Mesendoderm (in vitro differentiated cells): Measurements from ENCODE around the gene CNOT9.
"Not testable (repeated sequence)": the region's sequence is repeated elsewhere in the genome, so short reads cannot be mapped to it uniquely, and the experiment has no call there.

Experiments
- DNase-seq: peaks from one replicate; pipeline ENCODE4 v3.0.0; 2013
- H2AK5ac ChIP-seq: 2 replicates; pipeline ENCODE4 v1.6.1; 2013; ENCODE audit warnings: low read length, inconsistent platforms
- H2BK120ac ChIP-seq: 2 replicates; pipeline ENCODE4 v1.6.1; 2013; ENCODE audit warnings: low read depth, mild to moderate bottlenecking, low read length, moderate library complexity, mixed read lengths
- H2BK15ac ChIP-seq: replicated peaks from 2 replicates; pipeline ENCODE4 v1.6.1; 2013; ENCODE audit warnings: low read depth, mild to moderate bottlenecking, moderate library complexity
- H2BK5ac ChIP-seq: 2 replicates; pipeline ENCODE4 v1.6.1; 2013; ENCODE audit warnings: low read length, inconsistent platforms
- H3K18ac ChIP-seq: 2 replicates; pipeline ENCODE4 v1.6.1; 2013; ENCODE audit warnings: mild to moderate bottlenecking, low read length, mixed read lengths
- H3K23ac ChIP-seq: one replicate; pipeline ENCODE4 v1.6.1; 2013; ENCODE audit warnings: low read length
- H3K27ac ChIP-seq: 2 replicates; pipeline ENCODE4 v1.5.1; 2013; ENCODE audit warnings: low read depth, mild to moderate bottlenecking, inconsistent platforms, low read length, moderate library complexity
- H3K27me3 ChIP-seq: 2 replicates; pipeline ENCODE4 v1.6.1; 2013; ENCODE audit warnings: low read length, control low read depth, mild to moderate bottlenecking, inconsistent platforms; ENCODE audit not compliant: insufficient read depth, poor library complexity
- H3K36me3 ChIP-seq: 2 replicates; pipeline ENCODE4 v1.6.1; 2013; ENCODE audit warnings: low read length, inconsistent platforms; ENCODE audit not compliant: control insufficient read depth, insufficient read depth
- H3K4ac ChIP-seq: one replicate; pipeline ENCODE4 v1.6.1; 2013; ENCODE audit warnings: low read depth, mild to moderate bottlenecking, low read length, moderate library complexity
- H3K4me1 ChIP-seq: 2 replicates; pipeline ENCODE4 v1.6.1; 2013; ENCODE audit warnings: low read depth, low read length, inconsistent platforms; ENCODE audit not compliant: control insufficient read depth
- H3K4me2 ChIP-seq: 2 replicates; pipeline ENCODE4 v1.6.1; 2013; ENCODE audit warnings: low read length
- H3K4me3 ChIP-seq: 2 replicates; pipeline ENCODE4 v1.5.1; 2013; ENCODE audit warnings: mild to moderate bottlenecking, low read length
- H3K56ac ChIP-seq: one replicate; pipeline ENCODE4 v1.6.1; 2013; ENCODE audit warnings: low read length
- H3K79me1 ChIP-seq: 2 replicates; pipeline ENCODE4 v1.6.1; 2013; ENCODE audit warnings: low read length, inconsistent platforms
- H3K79me2 ChIP-seq: 2 replicates; pipeline ENCODE4 v1.6.1; 2013; ENCODE audit warnings: mild to moderate bottlenecking, low read length; ENCODE audit not compliant: control insufficient read depth, insufficient read depth
- H3K9ac ChIP-seq: 2 replicates; pipeline ENCODE4 v1.6.1; 2013; ENCODE audit warnings: low read length, inconsistent platforms
- H4K5ac ChIP-seq: one replicate; pipeline ENCODE4 v1.6.1; 2013; ENCODE audit warnings: low read length
- H4K8ac ChIP-seq: one replicate; pipeline ENCODE4 v1.6.1; 2013; ENCODE audit warnings: low read depth, mild to moderate bottlenecking, control low read depth, low read length, moderate library complexity
- WGBS: extraction: QIAGEN DNeasy Blood & Tissue Kit; methylation state at CpG from one replicate; pipeline ENCODE4 v1.1.7; 2013; ENCODE audit warnings: low lambda C conversion rate, missing lambda C conversion rate; ENCODE audit not compliant: insufficient coverage; ENCODE audit errors: extremely low coverage; 5-methylcytosine and 5-hydroxymethylcytosine counted together

The CNOT9 gene

DNA sequence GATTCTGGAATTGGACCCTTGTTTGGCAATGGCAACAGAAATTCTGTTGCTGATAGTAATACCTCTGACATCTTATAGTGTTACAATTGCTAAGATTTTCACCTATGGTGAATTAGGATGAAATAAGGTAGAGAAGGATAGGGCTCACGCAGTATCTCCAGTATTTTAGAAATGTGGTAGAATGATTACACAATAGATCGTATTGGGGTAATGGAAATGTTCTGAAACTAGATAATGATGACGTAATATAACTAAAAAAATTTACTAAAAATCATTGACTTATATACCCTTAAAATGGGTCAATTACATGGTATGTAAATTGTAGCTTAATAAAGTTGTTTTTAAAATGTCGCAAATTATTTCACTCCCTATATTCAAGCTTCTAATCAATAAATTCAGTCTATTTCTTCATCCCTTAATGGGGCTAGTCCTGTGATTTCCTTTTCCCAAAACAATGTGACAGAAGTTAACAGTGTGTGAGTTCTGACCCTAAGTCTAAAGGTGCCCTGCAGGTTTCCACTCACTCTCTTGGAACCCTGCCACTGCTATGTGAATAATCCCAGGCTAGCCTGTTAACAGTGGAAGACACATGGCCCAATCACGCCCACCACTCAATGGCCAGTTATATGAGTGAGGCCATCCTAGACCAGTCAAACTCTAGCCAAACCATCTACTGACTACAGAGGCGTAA is 31.7 kb upstream of the CNOT9 start:
- no peak overlapping the region for H3K4ac ChIP-seq
- no peak overlapping the region for H3K23ac ChIP-seq
- H2BK5ac ChIP-seq: no peak overlapping the region
- H3K18ac ChIP-seq: no peak overlapping the region
- no peak overlapping the region for H3K27ac ChIP-seq
- no peak overlapping the region for H4K8ac ChIP-seq
- H3K9ac ChIP-seq: no peak overlapping the region
- no peak overlapping the region for H4K5ac ChIP-seq
- no peak overlapping the region for H2BK120ac ChIP-seq
- no peaks in the 10 kb centered on the region for H3K79me1 ChIP-seq
- no peaks in the 10 kb centered on the region for H3K79me2 ChIP-seq
- no peak overlapping the region for H2AK5ac ChIP-seq
- H3K4me3 ChIP-seq: no peak overlapping the region
- no peak overlapping the region for H3K4me2 ChIP-seq
- no peak overlapping the region for H2BK15ac ChIP-seq
- H3K56ac ChIP-seq: no peak overlapping the region
- no CpG with 5 or more reads among the region's 6 CpGs for WGBS
- no peaks in the 10 kb centered on the region for H3K27me3 ChIP-seq
- H3K4me1 ChIP-seq: no peaks in the 10 kb centered on the region
- DNase-seq: no peak
- peaks cover 5% of the 10 kb centered on the region for H3K36me3 ChIP-seq

DNA sequence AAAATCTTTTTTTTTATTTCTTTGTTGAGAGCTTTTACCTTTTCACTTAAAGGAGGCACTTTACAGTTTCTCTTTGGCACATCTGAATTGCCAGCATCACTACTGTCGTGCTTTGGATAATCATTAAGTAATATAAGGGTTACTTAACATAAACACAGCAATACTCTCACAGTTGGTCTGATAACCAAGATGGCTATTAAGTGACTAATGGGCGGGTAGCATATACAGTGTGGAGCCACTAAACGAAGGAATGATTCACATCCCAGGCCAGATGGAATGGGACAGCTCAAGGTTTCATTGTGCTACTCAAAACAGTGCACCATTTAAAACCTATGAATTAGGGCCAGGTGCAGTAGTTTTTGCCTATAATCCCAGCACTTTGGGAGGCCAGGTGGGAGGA is 28.6 kb upstream of the CNOT9 start:
- no peak overlapping the region for H4K5ac ChIP-seq
- peaks cover 5% of the 10 kb centered on the region for H3K36me3 ChIP-seq

DNA sequence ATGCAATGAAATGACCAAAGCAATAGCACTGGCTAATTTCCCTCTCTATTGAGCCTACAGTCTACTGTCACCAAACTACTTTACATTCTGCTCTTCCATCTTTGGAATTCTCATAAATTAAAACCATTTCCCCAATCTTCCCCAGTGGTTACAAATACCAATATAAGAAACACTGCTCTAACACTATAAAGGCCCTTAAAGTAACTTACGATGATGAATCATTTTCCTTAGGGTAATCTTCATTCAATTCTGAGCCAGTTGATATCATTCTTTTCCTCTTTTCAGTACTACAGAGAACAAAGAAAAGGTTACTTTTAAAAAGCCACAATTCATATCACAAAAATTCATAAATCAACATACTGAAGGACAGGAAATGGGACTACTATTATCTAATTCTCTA is 22.6 kb upstream of the CNOT9 start:
- no peak overlapping the region for H3K18ac ChIP-seq
- H3K27ac ChIP-seq: no peak overlapping the region
- H4K8ac ChIP-seq: no peak overlapping the region
- H3K4me3 ChIP-seq: no peak overlapping the region
- no peaks in the 10 kb centered on the region for H3K79me2 ChIP-seq
- no peak overlapping the region for H3K23ac ChIP-seq
- H3K4me2 ChIP-seq: no peak overlapping the region
- H2AK5ac ChIP-seq: no peak overlapping the region
- H4K5ac ChIP-seq: no peak overlapping the region
- no peaks in the 10 kb centered on the region for H3K27me3 ChIP-seq
- H2BK5ac ChIP-seq: no peak overlapping the region
- H3K79me1 ChIP-seq: no peaks in the 10 kb centered on the region
- no peak overlapping the region for H2BK120ac ChIP-seq
- WGBS: no CpG with 5 or more reads among the region's 1 CpG
- H3K56ac ChIP-seq: no peak overlapping the region
- H3K4ac ChIP-seq: no peak overlapping the region
- no peak overlapping the region for H2BK15ac ChIP-seq
- H3K4me1 ChIP-seq: no peaks in the 10 kb centered on the region
- H3K36me3 ChIP-seq: no peaks in the 10 kb centered on the region
- no peak for DNase-seq
- H3K9ac ChIP-seq: no peak overlapping the region

More for the DNA sequence above, 28.6 kb upstream of the CNOT9 start:
- Histone ChIP-seq H2BK5ac (no peak overlapping the region), H3K23ac (no peak overlapping the region), H2AK5ac (no peak overlapping the region), H3K4me3 (no peak overlapping the region), H3K4ac (no peak overlapping the region), H2BK15ac (no peak overlapping the region), H2BK120ac (no peak overlapping the region), H4K8ac (no peak overlapping the region), H3K27me3 (no peaks in the 10 kb centered on the region), H3K27ac (no peak overlapping the region), H3K4me1 (no peaks in the 10 kb centered on the region), H3K56ac (no peak overlapping the region), H3K79me1 (no peaks in the 10 kb centered on the region), H3K18ac (no peak overlapping the region), H3K9ac (no peak overlapping the region), H3K4me2 (no peak overlapping the region), H3K79me2 (no peaks in the 10 kb centered on the region)
- no peak for DNase-seq
- WGBS: no CpG with 5 or more reads among the region's 3 CpGs

DNA sequence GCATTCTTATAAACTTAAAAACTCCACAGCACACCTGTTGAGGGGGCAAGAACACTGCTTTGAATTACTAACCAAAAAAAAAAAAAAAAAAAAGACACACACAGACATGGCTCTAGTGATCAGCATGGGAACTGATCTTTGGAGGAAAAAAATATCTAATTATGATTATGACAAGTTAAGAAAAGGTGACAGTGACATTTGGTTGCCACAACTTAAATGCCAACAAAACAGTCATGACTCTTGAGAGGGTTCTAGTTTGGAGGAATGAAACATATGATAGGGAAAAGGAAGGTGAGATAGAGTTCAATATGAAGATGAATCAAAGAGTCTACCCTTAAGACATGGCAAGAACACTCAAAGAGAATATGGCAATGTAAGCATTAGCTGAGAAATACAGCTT is 21.1 kb upstream of the CNOT9 start:
- H3K4ac ChIP-seq: no peak overlapping the region
- no peaks in the 10 kb centered on the region for H3K4me1 ChIP-seq
- no peak overlapping the region for H2BK5ac ChIP-seq
- no peaks in the 10 kb centered on the region for H3K79me2 ChIP-seq
- H3K27ac ChIP-seq: no peak overlapping the region
- H3K79me1 ChIP-seq: no peaks in the 10 kb centered on the region
- H3K56ac ChIP-seq: no peak overlapping the region
- no peaks in the 10 kb centered on the region for H3K27me3 ChIP-seq
- H2BK15ac ChIP-seq: no peak overlapping the region
- H3K9ac ChIP-seq: no peak overlapping the region
- H4K8ac ChIP-seq: no peak overlapping the region
- H2AK5ac ChIP-seq: no peak overlapping the region
- no peak overlapping the region for H3K4me3 ChIP-seq
- no peak for DNase-seq
- H3K23ac ChIP-seq: no peak overlapping the region
- no peak overlapping the region for H3K18ac ChIP-seq
- no peaks in the 10 kb centered on the region for H3K36me3 ChIP-seq
- no peak overlapping the region for H2BK120ac ChIP-seq
- H4K5ac ChIP-seq: no peak overlapping the region
- no peak overlapping the region for H3K4me2 ChIP-seq

DNA sequence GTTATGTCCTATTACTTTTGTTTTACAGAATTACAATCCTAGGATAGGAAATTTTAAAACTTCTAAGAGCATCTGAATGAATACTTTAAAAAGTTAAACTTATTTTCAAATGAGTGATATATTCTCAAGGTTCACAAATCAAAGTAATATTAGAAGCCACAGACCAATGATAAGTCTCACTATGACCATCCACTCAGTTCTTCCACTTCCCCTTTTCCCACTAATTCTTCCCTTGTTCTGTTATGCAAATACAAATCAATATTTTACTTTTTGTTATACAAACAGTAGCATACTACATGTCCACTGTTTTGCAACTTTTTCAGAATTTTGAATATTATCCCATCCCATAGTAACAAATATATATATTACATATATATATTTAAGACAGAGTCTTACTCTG is 20.7 kb upstream of the CNOT9 start:
- Histone ChIP-seq H3K18ac (no peak overlapping the region), H3K4me3 (no peak overlapping the region), H3K36me3 (no peaks in the 10 kb centered on the region), H3K56ac (no peak overlapping the region), H3K4me2 (no peak overlapping the region), H2BK120ac (no peak overlapping the region), H3K79me2 (no peaks in the 10 kb centered on the region), H3K27me3 (no peaks in the 10 kb centered on the region), H2AK5ac (no peak overlapping the region), H3K79me1 (no peaks in the 10 kb centered on the region), H4K5ac (no peak overlapping the region), H4K8ac (no peak overlapping the region), H3K23ac (no peak overlapping the region), H2BK5ac (no peak overlapping the region), H3K4me1 (no peaks in the 10 kb centered on the region), H3K4ac (no peak overlapping the region), H3K27ac (no peak overlapping the region), H3K9ac (no peak overlapping the region), H2BK15ac (no peak overlapping the region)
- no peak for DNase-seq

DNA sequence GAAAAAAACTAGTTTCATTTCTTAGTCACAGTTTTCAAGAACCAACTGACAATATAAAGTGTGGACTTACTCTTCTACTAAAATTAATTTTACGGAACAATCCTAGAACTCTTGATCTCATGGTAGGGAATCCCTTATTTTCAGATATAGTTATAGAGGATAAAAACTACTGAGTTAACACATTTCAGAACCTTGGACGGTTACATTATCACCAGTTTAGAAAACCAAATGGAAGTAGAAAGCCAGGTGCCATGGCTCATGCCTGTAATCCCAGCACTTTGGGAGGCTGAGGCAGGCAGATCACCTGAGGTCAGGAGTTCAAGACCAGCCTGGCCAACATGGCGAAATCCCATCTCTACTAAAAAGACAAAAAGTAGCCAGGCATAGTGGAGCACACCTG is 14.4 kb upstream of the CNOT9 start:
- not testable (repeated sequence) for H3K4ac ChIP-seq, H3K9ac ChIP-seq, H3K4me2 ChIP-seq, H2BK120ac ChIP-seq, H3K27ac ChIP-seq, H4K5ac ChIP-seq, H3K4me3 ChIP-seq, H2BK15ac ChIP-seq, H2AK5ac ChIP-seq, H3K36me3 ChIP-seq, H3K18ac ChIP-seq, H4K8ac ChIP-seq, H3K79me1 ChIP-seq, H3K79me2 ChIP-seq, H3K56ac ChIP-seq, H3K4me1 ChIP-seq, DNase-seq, H3K27me3 ChIP-seq, H2BK5ac ChIP-seq, H3K23ac ChIP-seq
- no CpG with 5 or more reads among the region's 3 CpGs for WGBS
